Astrocyte of the spinal cord (primary cell): ENCODE data around the gene C6orf47.

Source experiments
- DNase-seq: peaks from one replicate; pipeline ENCODE4 v3.0.0; 2011; ENCODE audit warnings: low read depth, low spot score
- H3K4me3 ChIP-seq: 2 replicates; pipeline ENCODE4 v1.5.1; 2011; ENCODE audit warnings: low read depth, mild to moderate bottlenecking, low read length, moderate library complexity
- CTCF ChIP-seq: IDR thresholded peaks from 2 replicates; pipeline ENCODE4 v1.5.1; 2012; ENCODE audit warnings: low read depth, mild to moderate bottlenecking, low read length, inconsistent platforms
- in situ Hi-C: cut with HindIII; loops from 2 replicates; pipeline ENCODE4 v1.10.0; 2017; ENCODE audit warnings: low sequenced_read_pairs

Gene C6orf47

GRCh38 chr6:31614684-31615578 lies 45.6 kb downstream of the C6orf47 start, which contains the start of gene AIF1:
Gene AIF1, plus strand, starts transcription at chr6:31615234. Its CDS starts 96 bp downstream, at chr6:31615330.
- no peak for DNase-seq
- H3K4me3 ChIP-seq = no peak within 1 kb of the TSS
- no peak for TF ChIP-seq CTCF
- in situ Hi-C loops = no loop called here

- no peak overlapping the region for H3K4me3 ChIP-seq
These were observed 46.4 kb downstream of the C6orf47 start for GRCh38 chr6:31614075-31614619.

GRCh38 chr6:31610968-31611367 lies 49.6 kb downstream of the C6orf47 start:
- in situ Hi-C loops = no loop called here
- no peak for TF ChIP-seq CTCF
- no peak overlapping the region for H3K4me3 ChIP-seq
- DNase-seq = no peak

More at GRCh38 chr6:31614075-31614619, 46.4 kb downstream of the C6orf47 start:
- TF ChIP-seq CTCF = no peak
- DNase-seq = no peak
- in situ Hi-C loops = no loop called here

- no peak for DNase-seq
- in situ Hi-C loops = no loop called here
- H3K4me3 ChIP-seq = no peak overlapping the region
- TF ChIP-seq CTCF = no peak
These were observed 50.8 kb downstream of the C6orf47 start for GRCh38 chr6:31609519-31610406.
